Heart left ventricle (tissue), 13 donors: Measurements from ENCODE around the gene QKI.
"Not testable (repeated sequence)": the region's sequence is repeated elsewhere in the genome, so short reads cannot be mapped to it uniquely, and the experiment has no call there.

ENCODE experiments used
- POLR2A ChIP-seq, 2 donors: fragments of 450-650 bp; IDR thresholded peaks; one replicate each; pipeline ENCODE4 v1.6.1; 2017; ENCODE audit warnings: antibody characterized with exemption in 2 of 2, mild to moderate bottlenecking in 2 of 2, moderate library complexity in 2 of 2
- TF ChIP-seq, protein P1 (sequence below), 12 donors: fragments of 200-600 bp; sonication (generic) in 4 of 12; IDR thresholded peaks; one replicate each; pipeline versions ENCODE4 v1.5.0 to v1.8.0; 2018 to 2022; ENCODE audit warnings: antibody characterized with exemption in 12 of 12, mild to moderate bottlenecking in 5 of 12
- donor health status: ischemic (EF 13 %, LVEDD 7.1; RV severe dilation, severe dysfunction).
- donor health status: DM: no; HTN: yes; CAD: no.
- donor health status: DM: no; HTN: no; CAD: no.
- donor health status: ischemic (EF 25% LVEDD 6.9; RV normal size, moderate dysfunction).
- donor health status: ischemic (EF 25% LVEDD 5.7; RV mildly dilated, moderate dysfunction).
- donor health status: ischemic (EF 35%, LVEDD 5.7; RV mildly dilated, moderate dysfunction).
- donor health status: nonischemic (EF 11% LVEDD 7.7; RV severe dilation, severe dysfunction).
- donor health status: DM: yes; HTN: yes; CAD: no.
- donor health status: PGD.
- donor health status: ischemic (EF 29% LVEDD 5.4; RV normal size, mild dysfunction).
- donor health status: nonischemic (EF 23%, LVEDD 6.1; RV moderate dilation, normal function).

DNA sequence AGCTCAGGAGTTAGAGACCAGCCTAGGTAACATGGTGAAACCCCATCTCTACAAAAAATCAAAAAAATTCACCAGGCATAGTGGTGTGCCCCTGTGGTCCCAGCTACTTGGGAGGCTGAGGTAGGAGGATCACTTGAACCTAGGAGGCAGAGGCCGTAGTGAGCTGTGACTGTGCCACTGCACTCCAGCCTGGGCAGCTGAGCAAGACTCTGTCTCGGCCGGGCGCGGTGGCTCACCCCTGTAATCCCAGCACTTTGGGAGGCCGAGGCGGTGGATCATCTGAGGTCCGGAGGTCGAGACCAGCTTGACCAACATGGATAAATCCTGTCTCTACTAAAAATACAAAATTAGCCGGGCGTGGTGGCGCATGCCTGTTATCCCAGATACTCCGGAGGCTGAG is 29.0 kb upstream of the QKI start:
- TF ChIP-seq, protein P1, sequence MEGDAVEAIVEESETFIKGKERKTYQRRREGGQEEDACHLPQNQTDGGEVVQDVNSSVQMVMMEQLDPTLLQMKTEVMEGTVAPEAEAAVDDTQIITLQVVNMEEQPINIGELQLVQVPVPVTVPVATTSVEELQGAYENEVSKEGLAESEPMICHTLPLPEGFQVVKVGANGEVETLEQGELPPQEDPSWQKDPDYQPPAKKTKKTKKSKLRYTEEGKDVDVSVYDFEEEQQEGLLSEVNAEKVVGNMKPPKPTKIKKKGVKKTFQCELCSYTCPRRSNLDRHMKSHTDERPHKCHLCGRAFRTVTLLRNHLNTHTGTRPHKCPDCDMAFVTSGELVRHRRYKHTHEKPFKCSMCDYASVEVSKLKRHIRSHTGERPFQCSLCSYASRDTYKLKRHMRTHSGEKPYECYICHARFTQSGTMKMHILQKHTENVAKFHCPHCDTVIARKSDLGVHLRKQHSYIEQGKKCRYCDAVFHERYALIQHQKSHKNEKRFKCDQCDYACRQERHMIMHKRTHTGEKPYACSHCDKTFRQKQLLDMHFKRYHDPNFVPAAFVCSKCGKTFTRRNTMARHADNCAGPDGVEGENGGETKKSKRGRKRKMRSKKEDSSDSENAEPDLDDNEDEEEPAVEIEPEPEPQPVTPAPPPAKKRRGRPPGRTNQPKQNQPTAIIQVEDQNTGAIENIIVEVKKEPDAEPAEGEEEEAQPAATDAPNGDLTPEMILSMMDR (IDR thresholded peaks at IDR 0.05), result not testable (repeated sequence)
- TF ChIP-seq POLR2A (IDR thresholded peaks at IDR 0.05), result not testable (repeated sequence)
